ENCODE data around the gene ARHGAP26.
A peak's percentile ranks its signal among the peaks of the same experiment; 100 is the strongest.

ARHGAP26 gene

DNA sequence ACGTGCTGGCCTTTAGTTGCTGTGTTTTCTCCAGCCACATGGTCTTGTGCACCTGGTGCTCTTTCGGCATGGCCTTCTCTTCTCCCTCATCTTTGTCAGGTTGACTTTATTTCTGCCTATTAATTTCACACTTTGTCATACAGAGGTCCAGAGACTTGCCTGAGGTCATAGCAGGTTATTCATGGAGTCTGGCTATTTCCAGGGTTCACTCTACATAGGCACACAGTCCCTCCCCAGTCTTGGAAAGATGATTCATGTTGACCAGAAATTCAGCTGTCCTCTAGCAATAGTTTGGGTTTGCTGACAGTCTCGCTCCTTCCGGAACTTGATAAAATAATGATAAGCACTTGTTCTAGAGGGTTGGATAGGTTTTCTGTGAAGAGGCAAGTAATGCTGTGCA lies 81.6 kb downstream of the ARHGAP26 start:
- no peak overlapping the region for H3K4me3 ChIP-seq (ENCODE audit: low read depth, low read length)
- no peak for DNase-seq (ENCODE audit: low read depth)
- TF ChIP-seq, protein P1, sequence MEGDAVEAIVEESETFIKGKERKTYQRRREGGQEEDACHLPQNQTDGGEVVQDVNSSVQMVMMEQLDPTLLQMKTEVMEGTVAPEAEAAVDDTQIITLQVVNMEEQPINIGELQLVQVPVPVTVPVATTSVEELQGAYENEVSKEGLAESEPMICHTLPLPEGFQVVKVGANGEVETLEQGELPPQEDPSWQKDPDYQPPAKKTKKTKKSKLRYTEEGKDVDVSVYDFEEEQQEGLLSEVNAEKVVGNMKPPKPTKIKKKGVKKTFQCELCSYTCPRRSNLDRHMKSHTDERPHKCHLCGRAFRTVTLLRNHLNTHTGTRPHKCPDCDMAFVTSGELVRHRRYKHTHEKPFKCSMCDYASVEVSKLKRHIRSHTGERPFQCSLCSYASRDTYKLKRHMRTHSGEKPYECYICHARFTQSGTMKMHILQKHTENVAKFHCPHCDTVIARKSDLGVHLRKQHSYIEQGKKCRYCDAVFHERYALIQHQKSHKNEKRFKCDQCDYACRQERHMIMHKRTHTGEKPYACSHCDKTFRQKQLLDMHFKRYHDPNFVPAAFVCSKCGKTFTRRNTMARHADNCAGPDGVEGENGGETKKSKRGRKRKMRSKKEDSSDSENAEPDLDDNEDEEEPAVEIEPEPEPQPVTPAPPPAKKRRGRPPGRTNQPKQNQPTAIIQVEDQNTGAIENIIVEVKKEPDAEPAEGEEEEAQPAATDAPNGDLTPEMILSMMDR (IDR thresholded peaks at IDR 0.05; ENCODE audit: control insufficient read depth, extremely low read depth, insufficient read depth), result no peak

DNA sequence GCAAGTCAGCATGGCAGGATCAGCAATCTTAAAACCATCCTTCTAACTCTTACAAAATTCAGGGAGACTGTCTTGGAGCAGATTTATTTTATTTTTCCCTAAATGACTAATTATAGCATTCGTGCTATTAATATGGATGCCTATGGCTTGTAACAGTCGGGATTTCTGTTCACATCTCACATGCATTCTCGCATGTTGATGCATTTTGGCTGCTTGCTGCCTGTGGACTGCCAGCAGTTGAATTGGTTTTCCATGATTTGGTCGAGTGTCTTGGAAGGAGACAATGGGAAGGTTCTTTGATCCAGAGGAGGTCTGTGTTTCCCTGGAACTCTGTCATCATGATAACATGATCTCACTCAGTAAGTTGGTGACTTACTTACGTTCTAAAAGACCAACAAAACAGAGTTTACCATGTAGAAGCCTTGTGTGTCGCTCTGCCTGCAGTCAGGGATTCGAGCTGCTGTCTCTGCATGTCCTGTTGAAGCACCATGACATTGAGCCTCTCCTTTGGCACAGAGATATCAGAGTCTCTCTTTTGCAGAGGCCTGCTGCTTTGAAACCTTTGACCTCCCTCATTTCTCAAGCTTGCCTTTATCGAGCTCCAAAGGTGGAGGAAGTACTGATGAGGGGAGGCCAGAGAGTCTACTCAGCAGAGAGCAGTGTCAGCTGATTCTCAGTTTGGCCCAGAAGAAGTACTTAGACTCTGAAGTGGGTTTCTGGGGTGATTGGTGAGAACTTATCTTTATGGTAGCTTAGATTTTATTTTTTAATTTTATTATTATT lies 82.4 kb downstream of the ARHGAP26 start:
- H3K4me3 ChIP-seq (ENCODE audit: low read depth, low read length), result no peak overlapping the region
- TF ChIP-seq, protein P1 (IDR thresholded peaks at IDR 0.05; ENCODE audit: control insufficient read depth, extremely low read depth, insufficient read depth), result no peak
- no peak for DNase-seq (ENCODE audit: low read depth)

DNA sequence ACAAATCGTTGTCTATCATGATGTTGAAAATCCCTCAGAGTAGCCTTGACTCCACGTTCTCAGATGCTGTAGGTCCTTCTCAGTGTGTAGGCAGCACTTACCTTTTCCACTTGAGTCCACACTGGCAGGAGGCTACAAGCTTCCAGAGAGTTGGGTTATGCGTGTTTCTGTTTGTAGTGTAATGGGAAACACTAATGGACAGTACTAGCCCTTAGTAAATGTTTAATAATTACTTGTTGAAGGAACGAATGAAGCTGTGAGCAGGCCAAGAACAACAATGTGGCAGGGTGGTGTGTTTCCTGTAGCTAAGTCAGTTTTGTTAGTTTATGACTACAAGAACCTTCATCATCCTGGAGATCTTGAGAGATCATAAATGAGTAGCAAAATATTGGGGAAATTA lies 83.5 kb downstream of the ARHGAP26 start:
- DNase-seq (ENCODE audit: low read depth), result no peak
- TF ChIP-seq, protein P1 (IDR thresholded peaks at IDR 0.05; ENCODE audit: control insufficient read depth, extremely low read depth, insufficient read depth), result no peak

DNA sequence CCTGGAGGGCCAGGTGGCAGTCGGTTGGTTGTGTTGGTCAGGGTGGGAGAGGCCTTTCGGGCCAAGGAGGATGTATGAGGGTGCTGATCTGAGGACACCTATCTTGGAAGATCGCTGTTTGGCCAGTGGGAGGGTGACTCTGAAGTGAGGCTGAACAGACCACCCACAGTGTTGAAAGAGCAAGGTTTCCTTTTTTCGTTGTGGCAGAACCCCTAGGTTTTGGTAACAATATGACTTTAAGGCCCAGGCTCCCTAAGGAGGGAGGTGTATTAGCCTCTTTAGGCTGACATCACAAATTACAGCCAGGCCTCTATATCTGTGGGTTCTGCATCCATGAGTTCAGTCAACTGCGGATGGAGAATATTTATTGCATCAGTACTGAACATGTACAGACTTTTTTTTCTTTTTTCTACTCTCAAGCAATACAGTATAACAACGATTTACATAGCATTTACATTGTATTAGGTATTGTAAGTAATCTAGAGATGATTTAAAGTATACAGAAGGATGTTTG lies 86.1 kb downstream of the ARHGAP26 start:
- DNase-seq (ENCODE audit: low read depth), result no peak
- TF ChIP-seq, protein P1 (IDR thresholded peaks at IDR 0.05; ENCODE audit: control insufficient read depth, extremely low read depth, insufficient read depth), result no peak
- no peak overlapping the region for H3K4me3 ChIP-seq (ENCODE audit: low read depth, low read length)

More for the DNA sequence above, 83.5 kb downstream of the ARHGAP26 start:
- H3K4me3 ChIP-seq (ENCODE audit: low read depth, low read length), result no peak overlapping the region

DNA sequence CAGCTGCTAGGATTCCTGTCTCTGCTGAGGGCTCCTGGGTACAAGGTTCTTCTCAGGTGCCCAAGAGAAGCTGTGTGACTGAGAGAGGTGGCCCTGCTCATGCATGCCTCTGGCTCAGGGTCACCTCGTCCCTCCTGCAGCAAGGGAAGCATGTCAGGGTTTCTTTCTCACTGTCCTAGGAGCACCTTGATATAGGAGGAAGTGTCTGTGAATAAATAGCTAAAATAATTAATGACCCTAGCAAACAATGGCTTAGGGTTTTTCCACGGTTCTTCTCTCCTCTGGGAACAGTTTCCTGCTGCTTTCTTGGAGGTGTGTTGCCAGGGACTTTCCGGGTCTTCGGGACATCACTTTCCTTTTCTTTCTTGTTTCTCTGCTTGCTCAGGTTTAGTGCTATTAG lies 87.2 kb downstream of the ARHGAP26 start:
- DNase-seq (ENCODE audit: low read depth), result no peak
- TF ChIP-seq, protein P1 (IDR thresholded peaks at IDR 0.05; ENCODE audit: control insufficient read depth, extremely low read depth, insufficient read depth), result no peak

DNA sequence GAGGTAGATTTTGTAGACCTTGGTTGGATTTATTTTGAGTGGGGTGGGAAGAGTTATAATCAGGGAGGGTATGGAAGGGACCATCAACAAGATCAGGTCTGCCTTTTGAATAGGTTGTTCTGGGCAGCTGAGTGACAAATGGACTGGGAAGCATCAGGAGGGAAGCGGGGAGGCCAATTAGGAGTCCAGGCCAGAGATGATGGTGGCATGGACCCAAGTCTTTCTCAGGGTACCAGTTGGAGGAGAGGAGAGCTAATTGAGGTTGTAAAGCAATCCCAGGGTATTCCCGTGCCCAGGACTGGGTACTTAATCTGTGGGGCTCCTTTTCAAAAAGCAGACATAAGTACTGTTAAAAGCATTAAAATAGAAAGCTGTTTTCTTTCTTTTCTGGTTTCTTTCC lies 88.9 kb downstream of the ARHGAP26 start:
- DNase-seq (ENCODE audit: low read depth), result no peak
- TF ChIP-seq, protein P1 (IDR thresholded peaks at IDR 0.05; ENCODE audit: control insufficient read depth, extremely low read depth, insufficient read depth), result no peak
- no peak overlapping the region for H3K4me3 ChIP-seq (ENCODE audit: low read depth, low read length)

More for the DNA sequence above, 87.2 kb downstream of the ARHGAP26 start:
- 0 out of 2 replicates have a peak overlapping the region, but pooled peaks have one; percentile 13 for H3K4me3 ChIP-seq (ENCODE audit: low read depth, low read length)

All from LNCaP clone FGC (cell line).